Mucosa of descending colon (tissue), 3 donors: ENCODE data around the gene AEBP1. TPM values are rescaled to one million over a fixed set of nuclear protein-coding genes. Genes with fewer than 3 reads are reported as not detected.

Source experiments
- ATAC-seq: fragments of 200-7000 bp; cut with Tn5 transposase; one replicate; pipeline ENCODE4 v1.9.1; 2020; ENCODE audit warnings: mild to moderate bottlenecking, moderate library complexity
- DNase-seq, 3 donors: peaks; one replicate each; pipeline ENCODE4 v3.0.0-alpha.2; 2020
- H3K36me3 ChIP-seq: fragments of 200-600 bp; one replicate; pipeline ENCODE4 v1.8.0; 2021; ENCODE audit warnings: low read depth, mild to moderate bottlenecking
- H3K4me1 ChIP-seq: fragments of 200-600 bp; one replicate; pipeline ENCODE4 v1.8.0; 2021; ENCODE audit warnings: low read depth, mild to moderate bottlenecking
- H3K4me3 ChIP-seq: fragments of 200-600 bp; one replicate; pipeline ENCODE4 v1.8.0; 2021; ENCODE audit warnings: mild to moderate bottlenecking
- H3K9me3 ChIP-seq: fragments of 200-600 bp; one replicate; pipeline ENCODE4 v1.8.0; 2021; ENCODE audit warnings: mild to moderate bottlenecking
- intact Hi-C, 2 donors: fragments of 100-400 bp; cut with DNase I in 1 of 2; cut with micrococcal nuclease in 1 of 2; formaldehyde crosslinking; loops; one replicate each; pipeline versions ENCODE4 v1.11.0 to v1.11.1; 2022; cut with DNase I, micrococcal nuclease
- total RNA-seq, 3 donors: library from RNA; stranded (reverse); fragmentation: NEBNext Ultra II Directional in 2 of 3; extraction: Animal tissue kit (Norgen Biotek cat#: 25700) in 2 of 3; gene quantifications; one replicate each; pipeline versions ENCODE4 v1.2.1 to v1.2.4, GENCODE V29; 2021 to 2023
- TF ChIP-seq, protein P1 (sequence below): fragments of 200-600 bp; IDR thresholded peaks from one replicate; pipeline ENCODE4 v1.8.0; 2022; ENCODE audit warnings: antibody characterized with exemption, mild to moderate bottlenecking
- donor health status: DM: no; HTN: no; CAD: no; lungs with moderate emphysema.
- donor health status: DM: no; HTN: no; CAD: no.
- donor health status: DM: no; HTN: yes; CAD: no.

AEBP1 gene
- total RNA-seq, 3 donors from 2014 or later = 14.1 to 130 (median 42.2) TPM

DNA sequence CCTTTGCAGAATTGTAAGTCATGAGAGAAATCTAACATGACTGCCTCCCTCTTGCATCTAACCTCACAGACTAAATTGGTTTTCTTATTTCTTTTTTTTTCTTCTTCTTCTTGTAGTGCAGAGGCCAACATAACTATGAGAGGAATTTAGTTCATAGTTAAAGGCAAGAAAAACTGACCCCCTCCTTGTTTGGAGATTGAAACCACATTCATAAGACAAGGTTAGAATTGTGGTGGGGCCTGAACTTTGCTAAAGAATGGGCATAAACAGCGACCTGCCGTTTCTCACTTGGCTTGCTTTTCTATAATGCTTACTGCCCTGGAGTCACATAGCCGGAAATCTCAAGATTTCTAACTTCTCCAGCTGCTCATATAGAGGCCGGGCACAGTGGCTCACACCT lies 19.4 kb upstream of the AEBP1 start:
- ATAC-seq (no peak), DNase-seq (no peak)
- Histone ChIP-seq H3K36me3 (no peaks in the 10 kb centered on the region), H3K9me3 (no peaks in the 10 kb centered on the region), H3K4me1 (peaks cover 9% of the 10 kb centered on the region), H3K4me3 (no peak overlapping the region)
- TF ChIP-seq, protein P1, sequence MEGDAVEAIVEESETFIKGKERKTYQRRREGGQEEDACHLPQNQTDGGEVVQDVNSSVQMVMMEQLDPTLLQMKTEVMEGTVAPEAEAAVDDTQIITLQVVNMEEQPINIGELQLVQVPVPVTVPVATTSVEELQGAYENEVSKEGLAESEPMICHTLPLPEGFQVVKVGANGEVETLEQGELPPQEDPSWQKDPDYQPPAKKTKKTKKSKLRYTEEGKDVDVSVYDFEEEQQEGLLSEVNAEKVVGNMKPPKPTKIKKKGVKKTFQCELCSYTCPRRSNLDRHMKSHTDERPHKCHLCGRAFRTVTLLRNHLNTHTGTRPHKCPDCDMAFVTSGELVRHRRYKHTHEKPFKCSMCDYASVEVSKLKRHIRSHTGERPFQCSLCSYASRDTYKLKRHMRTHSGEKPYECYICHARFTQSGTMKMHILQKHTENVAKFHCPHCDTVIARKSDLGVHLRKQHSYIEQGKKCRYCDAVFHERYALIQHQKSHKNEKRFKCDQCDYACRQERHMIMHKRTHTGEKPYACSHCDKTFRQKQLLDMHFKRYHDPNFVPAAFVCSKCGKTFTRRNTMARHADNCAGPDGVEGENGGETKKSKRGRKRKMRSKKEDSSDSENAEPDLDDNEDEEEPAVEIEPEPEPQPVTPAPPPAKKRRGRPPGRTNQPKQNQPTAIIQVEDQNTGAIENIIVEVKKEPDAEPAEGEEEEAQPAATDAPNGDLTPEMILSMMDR = no peak
- intact Hi-C loops = no loop called here

DNA sequence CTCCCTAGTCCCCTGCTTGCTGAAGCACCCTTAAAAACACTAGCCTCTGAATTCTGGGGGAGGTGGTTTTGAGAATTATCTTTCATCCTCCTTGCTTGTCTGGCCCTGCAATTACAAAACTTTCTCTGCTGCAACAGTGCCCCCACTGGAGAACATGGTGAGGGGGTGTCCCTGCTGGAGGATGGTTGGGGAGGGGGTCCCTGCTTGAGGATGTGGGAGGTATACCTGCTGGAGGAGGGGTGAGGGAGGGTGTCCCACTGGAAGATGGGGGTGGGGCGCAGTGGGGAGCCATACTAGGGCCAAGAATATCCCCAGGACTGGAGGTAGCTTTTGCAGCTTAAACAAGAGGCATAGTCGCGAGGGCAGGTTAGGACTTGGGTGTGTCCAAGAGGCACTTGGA lies 18.6 kb upstream of the AEBP1 start:
- Histone ChIP-seq H3K36me3 (no peaks in the 10 kb centered on the region), H3K9me3 (no peaks in the 10 kb centered on the region), H3K4me3 (no peak overlapping the region), H3K4me1 (peaks cover 9% of the 10 kb centered on the region)
- no peak for ATAC-seq
- intact Hi-C loops = no loop called here
- peak in 1 of 3 donors; percentile 22 for DNase-seq
- TF ChIP-seq, protein P1 = no peak

DNA sequence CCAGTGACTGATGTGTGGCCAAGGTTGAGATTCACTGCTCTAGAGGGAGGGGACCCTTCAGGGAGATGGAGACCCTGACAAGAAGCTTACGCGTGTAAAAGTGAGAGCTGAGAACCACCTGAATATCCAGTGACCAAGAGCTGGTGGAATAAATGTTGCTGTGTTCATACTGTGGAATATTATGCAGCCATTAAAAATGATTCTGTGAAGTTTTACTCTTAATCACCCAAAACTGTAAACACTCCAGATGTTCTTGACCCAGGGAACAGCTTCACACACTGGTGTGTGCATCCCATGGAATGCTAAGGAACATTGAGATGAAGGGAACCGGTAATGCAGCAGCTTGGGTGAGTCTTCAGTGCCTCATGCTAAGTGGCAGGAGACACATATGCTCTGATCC lies 17.5 kb upstream of the AEBP1 start:
- DNase-seq = no peak
- ATAC-seq = no peak
- TF ChIP-seq, protein P1 = no peak
- H3K4me1 ChIP-seq = no peaks in the 10 kb centered on the region
- no peaks in the 10 kb centered on the region for H3K36me3 ChIP-seq
- no peaks in the 10 kb centered on the region for H3K9me3 ChIP-seq
- H3K4me3 ChIP-seq = no peak overlapping the region
- intact Hi-C loops = no loop called here

DNA sequence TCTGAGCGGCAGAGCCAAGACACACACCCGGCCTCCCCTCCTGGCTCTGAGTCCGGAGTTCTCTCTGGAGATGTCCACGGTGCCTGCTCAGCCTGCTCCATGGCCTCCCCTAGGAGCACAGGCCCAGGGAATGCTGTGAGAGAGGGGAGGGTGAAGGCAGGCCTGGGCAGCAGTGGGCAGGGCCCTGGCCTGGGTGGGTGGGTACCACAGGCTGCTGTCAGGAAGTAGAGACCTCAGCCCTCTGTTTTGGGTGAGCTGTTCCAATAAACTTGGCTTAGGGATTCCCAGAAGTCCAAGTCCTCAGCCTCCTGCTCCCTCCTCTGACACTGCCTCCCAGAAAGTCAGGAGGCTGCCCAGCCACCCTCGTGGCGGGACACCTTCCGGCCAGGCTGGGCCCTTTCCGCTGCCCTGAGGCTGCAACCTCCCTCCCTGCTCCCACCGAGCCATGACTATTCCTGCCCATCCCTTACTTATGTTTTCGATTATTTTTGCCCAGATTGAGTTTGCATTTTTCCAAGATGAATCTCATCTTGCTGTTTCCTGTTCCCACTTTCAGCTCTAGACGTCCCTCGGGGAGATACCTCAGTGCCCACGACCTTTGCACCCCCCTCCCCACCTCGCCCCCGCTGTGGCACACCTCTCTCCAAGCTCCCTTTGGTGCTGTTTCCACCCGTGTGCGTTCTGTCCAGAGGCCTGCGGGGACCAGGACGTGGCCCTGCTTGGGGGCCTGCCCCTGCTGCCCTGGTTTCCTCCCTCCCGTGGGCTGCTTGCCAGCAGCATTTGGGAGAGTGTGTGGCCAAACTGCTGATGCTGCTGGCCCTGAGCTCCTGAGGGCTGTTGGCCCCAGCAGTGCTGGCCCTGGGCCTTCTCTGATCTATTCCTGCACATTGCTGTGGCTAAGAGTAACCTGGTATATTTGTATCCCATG lies 16.0 kb upstream of the AEBP1 start:
- Histone ChIP-seq H3K4me3 (no peak overlapping the region), H3K36me3 (no peaks in the 10 kb centered on the region), H3K4me1 (no peaks in the 10 kb centered on the region), H3K9me3 (no peaks in the 10 kb centered on the region)
- peak in 2 of 3 donors; percentile 60 to 71 for DNase-seq
- ATAC-seq = peak; percentile 42
- TF ChIP-seq, protein P1 = no peak
- intact Hi-C loops = no loop called here

DNA sequence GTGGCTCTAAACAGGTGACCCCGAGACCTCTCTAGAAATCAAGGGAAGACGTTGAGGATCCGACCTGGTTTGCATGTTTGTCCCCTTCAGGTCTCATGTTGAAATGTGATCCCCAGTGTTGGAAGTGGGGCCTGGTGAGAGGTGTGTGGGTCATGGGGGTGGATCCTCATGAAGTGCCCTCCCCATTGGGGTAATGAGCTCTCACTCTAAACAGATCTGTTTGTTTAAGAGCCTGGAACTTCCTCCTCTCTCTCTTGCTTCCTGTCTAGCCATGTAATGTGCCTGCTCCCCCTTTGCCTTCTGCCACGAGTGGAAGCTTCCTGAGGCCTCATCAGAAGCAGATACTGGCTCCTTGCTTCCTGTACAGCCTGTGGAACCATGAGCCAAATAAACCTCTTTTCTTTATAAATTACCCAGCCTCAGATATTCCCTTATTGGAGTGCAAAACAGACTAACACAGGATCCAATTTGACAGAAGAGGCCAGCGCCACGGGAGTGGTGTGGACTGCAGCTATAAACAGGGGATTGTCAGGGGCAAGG lies 11.0 kb upstream of the AEBP1 start:
- intact Hi-C loops = no loop called here
- Histone ChIP-seq H3K4me1 (no peaks in the 10 kb centered on the region), H3K36me3 (no peaks in the 10 kb centered on the region), H3K9me3 (no peaks in the 10 kb centered on the region), H3K4me3 (no peak overlapping the region)
- no peak for ATAC-seq
- TF ChIP-seq, protein P1 = no peak
- DNase-seq = no peak
